Kidney epithelial cell (primary cell): ENCODE results near the gene F7. TPM values are rescaled to one million over a fixed set of nuclear protein-coding genes. Genes with fewer than 3 reads are reported as not detected.

ENCODE experiments used
- DNase-seq: peaks from one replicate; pipeline ENCODE4 v3.0.0-alpha.2; 2010; ENCODE audit warnings: low read depth
- H3K27me3 ChIP-seq: 2 replicates; pipeline ENCODE4 v1.6.0; 2011; ENCODE audit warnings: low read length; ENCODE audit not compliant: control insufficient read depth, insufficient read depth
- H3K36me3 ChIP-seq: 2 replicates; pipeline ENCODE4 v1.5.1; 2011; ENCODE audit warnings: low read length; ENCODE audit not compliant: control insufficient read depth, insufficient read depth
- H3K4me3 ChIP-seq: 2 replicates; pipeline ENCODE4 v1.5.1; 2011; ENCODE audit warnings: low read depth, mild to moderate bottlenecking, control low read depth, low read length
- total RNA-seq: library from RNA; depleted of rRNA; stranded (reverse); fragments of >200 nt; gene quantifications from 2 replicates; pipeline ENCODE4 v1.2.3, GENCODE V29; 2015
- TF ChIP-seq, protein P1 (sequence below): IDR thresholded peaks from 2 replicates; pipeline ENCODE4 v1.5.1; 2011; ENCODE audit warnings: mild to moderate bottlenecking, moderate library complexity, low read length, control low read depth, inconsistent platforms; ENCODE audit not compliant: insufficient read depth, poor library complexity, severe bottlenecking

F7 gene
- total RNA-seq, 1 donor from 2014 or later = 0.38 TPM

DNA sequence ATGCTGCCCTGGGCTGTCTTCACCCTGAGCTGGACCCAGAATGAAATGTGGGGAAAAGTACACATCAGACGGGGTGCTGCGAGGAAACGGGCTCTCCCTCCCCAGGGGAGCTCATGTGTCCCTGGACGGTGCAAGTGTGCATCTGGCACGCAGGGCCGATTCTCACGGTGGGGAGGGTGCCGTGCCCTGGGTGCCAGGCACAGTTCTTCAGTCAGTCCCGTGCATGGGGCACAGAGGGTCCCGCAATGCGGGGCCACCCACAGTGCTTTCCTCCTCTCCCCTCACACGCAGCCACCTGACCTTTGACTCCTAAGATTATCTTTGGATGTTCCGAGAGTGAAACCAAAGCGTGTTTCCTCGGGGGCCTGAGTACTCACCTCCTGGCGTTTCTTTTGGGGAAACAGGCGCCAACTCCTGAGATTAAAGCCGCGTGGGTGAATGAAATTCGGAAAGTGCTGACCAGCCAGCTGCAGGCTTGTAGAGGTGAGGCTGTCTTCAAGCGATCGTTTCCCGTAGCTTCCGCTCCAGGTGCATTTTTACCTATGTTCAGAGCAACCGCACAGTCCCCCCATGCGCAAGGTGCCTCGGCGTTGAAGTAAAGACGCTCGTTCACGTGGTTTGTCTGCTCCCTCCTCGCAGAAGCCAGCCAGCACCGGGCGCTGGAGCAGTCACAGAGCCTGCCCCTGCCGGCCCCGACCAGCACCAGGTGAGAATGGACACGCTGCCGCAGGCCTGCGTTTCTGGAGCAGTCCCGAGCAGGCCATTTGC, 17.5 kb upstream of the F7 start:
- Histone ChIP-seq H3K36me3 (no peaks in the 10 kb centered on the region), H3K27me3 (peaks cover 1% of the 10 kb centered on the region), H3K4me3 (no peak overlapping the region)
- no peak for DNase-seq
- TF ChIP-seq, protein P1, sequence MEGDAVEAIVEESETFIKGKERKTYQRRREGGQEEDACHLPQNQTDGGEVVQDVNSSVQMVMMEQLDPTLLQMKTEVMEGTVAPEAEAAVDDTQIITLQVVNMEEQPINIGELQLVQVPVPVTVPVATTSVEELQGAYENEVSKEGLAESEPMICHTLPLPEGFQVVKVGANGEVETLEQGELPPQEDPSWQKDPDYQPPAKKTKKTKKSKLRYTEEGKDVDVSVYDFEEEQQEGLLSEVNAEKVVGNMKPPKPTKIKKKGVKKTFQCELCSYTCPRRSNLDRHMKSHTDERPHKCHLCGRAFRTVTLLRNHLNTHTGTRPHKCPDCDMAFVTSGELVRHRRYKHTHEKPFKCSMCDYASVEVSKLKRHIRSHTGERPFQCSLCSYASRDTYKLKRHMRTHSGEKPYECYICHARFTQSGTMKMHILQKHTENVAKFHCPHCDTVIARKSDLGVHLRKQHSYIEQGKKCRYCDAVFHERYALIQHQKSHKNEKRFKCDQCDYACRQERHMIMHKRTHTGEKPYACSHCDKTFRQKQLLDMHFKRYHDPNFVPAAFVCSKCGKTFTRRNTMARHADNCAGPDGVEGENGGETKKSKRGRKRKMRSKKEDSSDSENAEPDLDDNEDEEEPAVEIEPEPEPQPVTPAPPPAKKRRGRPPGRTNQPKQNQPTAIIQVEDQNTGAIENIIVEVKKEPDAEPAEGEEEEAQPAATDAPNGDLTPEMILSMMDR = no peak

DNA sequence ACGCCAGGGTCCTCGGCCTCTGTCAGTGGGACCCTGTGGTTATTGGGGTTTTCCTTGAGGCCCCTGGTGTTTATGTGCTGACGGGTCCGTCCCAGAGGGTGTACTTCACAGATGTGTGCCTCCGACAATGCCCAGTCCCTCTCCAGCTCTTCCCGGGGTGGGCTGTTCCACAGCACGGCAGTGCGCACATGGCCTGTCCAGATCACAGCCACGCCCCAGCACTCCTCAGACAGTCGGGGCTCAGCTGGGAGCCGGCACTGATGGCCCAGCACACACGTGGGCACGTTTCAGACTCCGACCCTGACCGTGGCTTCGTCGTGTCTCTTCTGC, 16.9 kb upstream of the F7 start:
- Histone ChIP-seq H3K4me3 (no peak overlapping the region), H3K27me3 (peaks cover 7% of the 10 kb centered on the region), H3K36me3 (no peaks in the 10 kb centered on the region)
- TF ChIP-seq, protein P1 = no peak
- DNase-seq = no peak

DNA sequence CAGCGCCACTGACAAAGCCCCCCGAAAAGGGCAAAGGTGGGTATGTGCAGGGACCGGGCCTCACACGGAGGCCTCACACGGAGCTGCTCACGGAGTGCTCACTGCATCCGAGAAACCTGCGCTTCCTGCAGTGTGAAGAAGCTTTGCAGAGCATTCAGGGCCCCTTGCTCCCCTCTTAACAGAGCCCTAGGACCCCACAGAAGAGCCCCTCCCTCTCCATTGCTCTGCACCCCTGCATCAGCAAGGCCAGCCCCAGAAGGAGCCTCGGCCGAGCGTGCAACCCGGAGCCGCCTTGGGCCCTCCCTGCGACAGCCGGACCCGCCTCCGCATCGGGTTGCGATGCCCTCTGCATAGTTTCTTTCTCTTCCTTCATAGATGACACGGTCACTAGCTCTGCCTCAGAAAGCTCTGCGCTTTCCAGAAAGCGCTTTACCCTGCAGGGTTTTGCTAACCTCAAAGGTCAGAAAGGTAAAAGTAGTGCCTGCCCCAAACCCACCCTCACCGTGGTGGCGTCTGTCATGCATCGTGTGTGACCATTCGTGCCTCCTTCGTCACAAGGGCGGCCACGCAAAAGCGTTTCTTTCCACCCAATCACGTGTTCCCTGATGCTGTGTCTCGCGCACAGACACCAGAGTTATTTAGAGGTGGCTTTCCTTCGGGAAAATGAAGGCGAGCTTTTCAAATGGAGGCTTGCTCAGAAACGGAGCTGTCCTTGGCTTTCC, 15.7 kb upstream of the F7 start:
- TF ChIP-seq, protein P1 = no peak
- no peak for DNase-seq
- H3K27me3 ChIP-seq = peaks cover 19% of the 10 kb centered on the region
- H3K4me3 ChIP-seq = no peak overlapping the region
- H3K36me3 ChIP-seq = no peaks in the 10 kb centered on the region

DNA sequence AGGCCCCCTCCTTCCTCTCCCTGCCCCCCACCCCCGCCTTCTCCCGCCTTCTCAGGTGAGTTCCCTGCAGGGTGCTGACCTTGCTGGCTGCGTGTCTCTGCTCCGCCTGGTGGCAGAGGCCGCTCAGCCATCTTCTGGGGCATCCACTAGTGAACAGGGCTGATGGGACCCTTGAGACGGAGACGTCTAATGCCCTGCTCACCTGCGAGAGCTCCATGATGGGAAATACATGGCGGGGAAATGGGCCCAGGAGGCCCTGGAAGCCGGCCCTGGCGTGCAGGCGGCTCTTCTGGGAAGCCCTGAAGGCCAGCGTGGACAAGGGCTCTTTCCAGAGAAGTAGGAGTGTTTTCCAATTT, 15.2 kb upstream of the F7 start:
- peaks cover 22% of the 10 kb centered on the region for H3K27me3 ChIP-seq
- TF ChIP-seq, protein P1 = no peak
- no peaks in the 10 kb centered on the region for H3K36me3 ChIP-seq
- DNase-seq = no peak
- no peak overlapping the region for H3K4me3 ChIP-seq

DNA sequence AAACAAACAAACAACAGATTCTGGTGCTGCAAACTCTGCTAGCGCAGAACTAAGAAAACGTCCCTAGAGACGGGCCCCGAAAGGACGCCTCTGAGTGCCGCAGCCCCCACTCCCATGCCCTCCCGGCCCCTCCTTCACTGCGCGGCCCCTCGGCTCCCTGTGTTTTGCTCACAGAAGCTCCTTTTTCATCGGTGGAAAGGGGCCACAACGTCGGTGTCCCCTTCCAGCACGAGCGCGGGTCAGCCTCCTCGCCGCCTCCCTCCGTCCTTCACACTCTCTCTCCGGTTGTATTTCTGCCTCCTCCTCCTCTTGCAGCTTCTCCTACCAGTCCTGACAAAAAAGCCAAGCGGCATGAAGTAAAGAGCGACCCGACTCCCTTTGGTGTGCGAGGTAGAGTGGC, 14.8 kb upstream of the F7 start:
- H3K4me3 ChIP-seq = no peak overlapping the region
- H3K36me3 ChIP-seq = no peaks in the 10 kb centered on the region
- H3K27me3 ChIP-seq = peaks cover 24% of the 10 kb centered on the region
- no peak for DNase-seq
- TF ChIP-seq, protein P1 = no peak
